Smooth muscle cell (in vitro differentiated cells): ENCODE data around the gene NLRP5. TPM values are rescaled to one million over a fixed set of nuclear protein-coding genes. Genes with fewer than 3 reads are reported as not detected.

Source experiments
- DNase-seq: peaks from one replicate; lab custom pipeline; 2025; ENCODE audit not compliant: unreplicated experiment; lab: John Stamatoyannopoulos, UW
- H2AFZ ChIP-seq: fragments of 200-600 bp; sonication (generic); 2 replicates; pipeline ENCODE4 v1.6.0; 2016; ENCODE audit warnings: antibody characterized with exemption, low read depth, mild to moderate bottlenecking
- H3F3A ChIP-seq: fragments of 200-600 bp; sonication (generic); 2 replicates; pipeline ENCODE4 v1.6.0; 2017; ENCODE audit warnings: antibody characterized with exemption, low read depth
- H3K27ac ChIP-seq: fragments of 200-600 bp; sonication (generic); 2 replicates; pipeline ENCODE4 v1.5.1; 2016; ENCODE audit warnings: low read depth, mild to moderate bottlenecking
- H3K27me3 ChIP-seq: fragments of 200-600 bp; sonication (generic); 2 replicates; pipeline ENCODE4 v1.6.1; 2016; ENCODE audit warnings: low read depth, mild to moderate bottlenecking
- H3K36me3 ChIP-seq: fragments of 200-600 bp; sonication (generic); 2 replicates; pipeline ENCODE4 v1.5.1; 2016; ENCODE audit warnings: low read depth
- H3K4me1 ChIP-seq: fragments of 200-600 bp; sonication (generic); 2 replicates; pipeline ENCODE4 v1.5.1; 2016; ENCODE audit warnings: low read depth
- H3K4me2 ChIP-seq: fragments of 200-600 bp; sonication (generic); 2 replicates; pipeline ENCODE4 v1.6.0; 2016; ENCODE audit warnings: mild to moderate bottlenecking
- H3K4me3 ChIP-seq: fragments of 200-600 bp; sonication (generic); 2 replicates; pipeline ENCODE4 v1.5.1; 2016; ENCODE audit warnings: mild to moderate bottlenecking
- H3K79me2 ChIP-seq: fragments of 200-600 bp; sonication (generic); 2 replicates; pipeline ENCODE4 v1.6.0; 2016; ENCODE audit warnings: low read depth, mild to moderate bottlenecking
- H3K9ac ChIP-seq: fragments of 200-600 bp; sonication (generic); 2 replicates; pipeline ENCODE4 v1.6.0; 2016; ENCODE audit warnings: low read depth
- H3K9me3 ChIP-seq: fragments of 200-600 bp; sonication (generic); replicated peaks from 2 replicates; pipeline ENCODE4 v1.5.1; 2016; ENCODE audit warnings: low read depth
- H4K20me1 ChIP-seq: fragments of 200-600 bp; sonication (generic); 2 replicates; pipeline ENCODE4 v1.6.0; 2016; ENCODE audit warnings: low read depth
- CTCF ChIP-seq: fragments of 200-600 bp; sonication (generic); IDR thresholded peaks from 2 replicates; pipeline ENCODE4 v1.5.1; 2017; ENCODE audit warnings: borderline replicate concordance, mild to moderate bottlenecking, antibody characterized with exemption; ENCODE audit not compliant: insufficient read depth, poor library complexity, severe bottlenecking
- WGBS: methylation state at CpG from one replicate; pipeline ENCODE4 v1.1.7; 2016; ENCODE audit warnings: low lambda C conversion rate; 5-methylcytosine and 5-hydroxymethylcytosine counted together
- polyA plus RNA-seq: library from polyadenylated mRNA; unstranded; fragments of >200 nt; fragmentation: Nextera tagmentation; extraction: Ambion mirVana; gene quantifications from 2 replicates; pipeline ENCODE4 v1.2.1, GENCODE V29; 2016
- total RNA-seq: library from RNA; depleted of rRNA; stranded (reverse); fragments of >200 nt; gene quantifications from 2 replicates; pipeline ENCODE4 v1.2.3, GENCODE V29; 2014

NLRP5 gene
- total and polyA plus RNA-seq, 2 experiments from 2014 or later: not detected

GRCh38 chr19:56088497-56089215 is 102.1 kb downstream of the NLRP5 start:
- Histone ChIP-seq H2AFZ (no peak overlapping the region), H3K9ac (no peak overlapping the region), H3K36me3 (no peaks in the 10 kb centered on the region), H4K20me1 (peaks cover 92% of the 10 kb centered on the region), H3K27me3 (no peaks in the 10 kb centered on the region), H3K4me2 (no peak overlapping the region), H3K27ac (no peak overlapping the region), H3K4me1 (no peaks in the 10 kb centered on the region), H3K79me2 (peaks cover 22% of the 10 kb centered on the region), H3F3A (no peaks in the 10 kb centered on the region), H3K4me3 (no peak overlapping the region), H3K9me3 (no peaks in the 10 kb centered on the region)
- WGBS: 98% methylated on average over 66 of the region's 66 CpGs
- TF ChIP-seq CTCF: no peak
- DNase-seq: no peak

GRCh38 chr19:56089344-56089743 is 102.8 kb downstream of the NLRP5 start:
- WGBS: 90% methylated on average over 14 of the region's 14 CpGs
- Histone ChIP-seq H3K27me3 (no peaks in the 10 kb centered on the region), H3K9me3 (no peaks in the 10 kb centered on the region), H3K36me3 (no peaks in the 10 kb centered on the region), H3K79me2 (peaks cover 25% of the 10 kb centered on the region), H3K4me1 (no peaks in the 10 kb centered on the region), H4K20me1 (peaks cover 89% of the 10 kb centered on the region), H3F3A (no peaks in the 10 kb centered on the region), H3K27ac (no peak overlapping the region), H2AFZ (no peak overlapping the region), H3K9ac (no peak overlapping the region), H3K4me2 (no peak overlapping the region), H3K4me3 (no peak overlapping the region)
- no peak for TF ChIP-seq CTCF
- no peak for DNase-seq

GRCh38 chr19:56091066-56091490 is 104.5 kb downstream of the NLRP5 start:
- Histone ChIP-seq H2AFZ (no peak overlapping the region), H3K36me3 (no peaks in the 10 kb centered on the region), H3F3A (no peaks in the 10 kb centered on the region), H3K4me2 (no peak overlapping the region), H3K4me1 (no peaks in the 10 kb centered on the region), H4K20me1 (peaks cover 85% of the 10 kb centered on the region), H3K9ac (no peak overlapping the region), H3K27ac (no peak overlapping the region), H3K4me3 (no peak overlapping the region), H3K79me2 (peaks cover 29% of the 10 kb centered on the region), H3K9me3 (no peaks in the 10 kb centered on the region), H3K27me3 (no peaks in the 10 kb centered on the region)
- no peak for TF ChIP-seq CTCF
- WGBS: 88% methylated on average over 10 of the region's 10 CpGs
- DNase-seq: no peak
